Measurements from ENCODE around the gene PLXNB3. TPM values are rescaled to one million over a fixed set of nuclear protein-coding genes. Genes with fewer than 3 reads are reported as not detected.
"Not testable (repeated sequence)": the region's sequence is repeated elsewhere in the genome, so short reads cannot be mapped to it uniquely, and the experiment has no call there.

PLXNB3 gene
- total RNA-seq, result under 1 TPM; 0.48 to 0.63 TPM

DNA sequence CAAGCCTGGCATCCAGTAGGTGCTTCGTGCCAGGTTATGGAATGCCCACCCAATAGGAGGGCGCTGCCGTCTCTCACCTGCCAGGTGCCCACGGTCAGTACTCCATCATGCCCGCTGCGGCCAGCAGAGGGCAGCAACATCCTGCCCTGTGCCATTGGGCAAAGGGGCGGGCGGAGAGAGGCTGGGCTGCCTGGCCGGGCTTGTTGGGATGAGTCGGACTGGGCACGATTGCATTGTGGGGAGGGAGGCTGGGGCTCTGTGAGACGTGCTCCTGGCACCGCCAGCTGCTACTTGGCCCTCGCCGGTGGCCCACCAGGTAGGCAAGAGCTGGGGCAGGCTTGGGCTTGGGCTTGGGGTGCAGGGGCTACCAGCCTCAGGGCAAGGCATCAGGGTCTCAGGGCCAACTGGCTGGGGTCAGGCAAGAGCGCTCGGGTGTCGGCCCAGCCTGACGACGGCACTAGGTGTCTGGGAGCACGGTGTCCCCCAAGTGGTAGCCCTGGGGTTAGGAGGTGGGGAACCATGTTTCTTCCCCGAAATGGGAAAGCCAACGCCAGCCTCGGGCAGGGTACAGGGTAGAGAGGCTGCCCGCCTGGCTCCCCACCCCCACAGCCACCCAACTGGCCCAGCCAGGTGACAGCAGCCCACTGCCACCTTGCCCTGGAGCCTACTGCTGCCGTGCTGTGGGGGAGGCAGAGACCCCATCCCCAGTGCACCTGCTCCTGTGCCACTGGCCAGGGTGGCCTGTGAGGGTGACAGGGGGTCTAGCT is at the start of gene PLXNB3:
TSS of gene PLXNB3 (plus strand) at position 261 of the 767 bp plus-strand sequence. CDS start 1,287 bp downstream, outside the sequence.
- ChIA-PET POLR2A (no interaction called here), CTCF (interaction anchor here (1.0 to 2.3 kb wide), 3 partner anchors 159 to 189 kb away, joined by 4 to 8 read pairs (median 4); no protein-coding TSS in a partner anchor)

GRCh38 chrX:153714256-153714655 is 49.8 kb upstream of the PLXNB3 start:
- ChIA-PET CTCF (no interaction called here), POLR2A (no interaction called here)

DNA sequence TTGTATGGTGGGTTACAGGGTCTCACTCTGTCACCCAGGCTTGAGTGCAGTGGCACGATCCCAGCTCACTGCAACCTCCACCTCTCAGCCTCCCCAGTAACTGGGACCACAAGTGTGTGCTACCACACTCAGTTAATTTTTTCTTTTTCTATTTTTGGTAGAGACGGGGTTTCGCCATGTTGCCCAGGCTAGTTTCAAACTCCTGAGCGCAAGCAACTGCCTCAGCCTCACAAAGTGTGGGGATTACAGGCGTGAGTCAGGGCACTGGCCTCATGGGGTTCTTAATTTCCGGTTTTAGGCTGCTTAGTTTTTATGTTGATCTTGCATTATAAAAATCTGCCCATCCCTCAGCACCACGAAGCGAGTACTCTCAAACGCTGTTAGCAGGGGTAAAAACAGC is 46.6 kb upstream of the PLXNB3 start:
- ChIA-PET CTCF (no interaction called here), POLR2A (no interaction called here)

DNA sequence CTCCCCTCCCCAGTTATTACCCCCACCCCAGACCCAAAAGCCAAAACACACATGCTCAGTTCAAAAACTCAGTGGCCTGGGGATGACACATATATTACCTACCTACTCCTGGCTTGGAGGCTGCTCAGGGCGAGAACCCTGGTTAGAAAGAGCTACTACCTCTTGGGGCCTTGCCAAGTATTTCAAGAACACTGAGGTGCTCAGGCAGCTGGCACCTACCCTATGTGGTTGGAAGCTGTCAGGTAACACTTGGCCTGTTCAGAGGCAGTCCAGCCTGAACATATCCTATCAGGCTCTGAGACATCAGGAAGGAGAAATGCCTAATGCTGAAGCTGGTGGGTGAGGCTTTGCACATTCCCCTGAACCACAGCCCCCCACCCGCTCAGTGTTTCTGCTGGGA is 44.8 kb upstream of the PLXNB3 start:
- ChIA-PET CTCF (interaction anchor here (1.5 kb wide), 1 partner anchor 51 kb away, joined by 4 read pairs; no protein-coding TSS in a partner anchor), POLR2A (no interaction called here)

- POLR2A ChIA-PET, result no interaction called here
- CTCF ChIA-PET, result interaction anchor here (1.5 kb wide), 1 partner anchor 52 kb away, joined by 4 read pairs; no protein-coding TSS in a partner anchor
Observed at GRCh38 chrX:153719701-153720100, 44.3 kb upstream of the PLXNB3 start.

DNA sequence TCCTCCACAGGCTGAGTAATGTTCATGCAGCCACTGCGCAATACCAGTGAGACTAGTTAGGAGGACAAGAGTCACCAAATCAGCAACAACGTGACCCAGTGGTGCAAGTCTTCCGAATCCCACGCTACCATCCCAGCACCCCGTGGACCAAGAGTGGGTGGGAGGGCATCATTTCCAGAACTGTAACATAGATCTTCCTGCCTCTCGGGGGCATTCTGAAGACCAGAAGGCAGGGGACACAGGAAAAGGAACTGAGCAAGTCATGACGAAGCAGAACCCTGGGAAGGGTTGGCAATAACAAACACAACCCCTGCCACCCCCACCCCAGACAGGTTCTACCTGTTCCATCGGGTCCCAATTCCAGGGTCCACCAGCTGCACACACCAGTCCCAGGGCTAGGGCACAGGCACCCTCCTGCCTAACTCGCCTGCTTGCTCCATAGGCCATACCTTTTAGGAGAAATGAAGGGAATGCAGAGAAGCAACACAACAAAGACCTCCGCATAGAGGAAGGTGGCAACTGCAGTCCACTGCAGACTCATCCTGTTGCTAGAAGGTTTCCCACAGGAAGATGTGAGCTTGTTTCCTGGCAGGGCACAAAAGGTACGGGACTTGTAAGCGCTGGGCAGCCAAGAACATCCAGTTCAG is 41.2 kb upstream of the PLXNB3 start:
- CTCF ChIA-PET, result no interaction called here
- POLR2A ChIA-PET, result no interaction called here

- CTCF ChIA-PET, result no interaction called here
- POLR2A ChIA-PET, result interaction anchor here (0.6 kb wide), 1 partner anchor 642 kb away, joined by 3 read pairs; no protein-coding TSS in a partner anchor
Observed at GRCh38 chrX:153723351-153724251, 40.4 kb upstream of the PLXNB3 start.

DNA sequence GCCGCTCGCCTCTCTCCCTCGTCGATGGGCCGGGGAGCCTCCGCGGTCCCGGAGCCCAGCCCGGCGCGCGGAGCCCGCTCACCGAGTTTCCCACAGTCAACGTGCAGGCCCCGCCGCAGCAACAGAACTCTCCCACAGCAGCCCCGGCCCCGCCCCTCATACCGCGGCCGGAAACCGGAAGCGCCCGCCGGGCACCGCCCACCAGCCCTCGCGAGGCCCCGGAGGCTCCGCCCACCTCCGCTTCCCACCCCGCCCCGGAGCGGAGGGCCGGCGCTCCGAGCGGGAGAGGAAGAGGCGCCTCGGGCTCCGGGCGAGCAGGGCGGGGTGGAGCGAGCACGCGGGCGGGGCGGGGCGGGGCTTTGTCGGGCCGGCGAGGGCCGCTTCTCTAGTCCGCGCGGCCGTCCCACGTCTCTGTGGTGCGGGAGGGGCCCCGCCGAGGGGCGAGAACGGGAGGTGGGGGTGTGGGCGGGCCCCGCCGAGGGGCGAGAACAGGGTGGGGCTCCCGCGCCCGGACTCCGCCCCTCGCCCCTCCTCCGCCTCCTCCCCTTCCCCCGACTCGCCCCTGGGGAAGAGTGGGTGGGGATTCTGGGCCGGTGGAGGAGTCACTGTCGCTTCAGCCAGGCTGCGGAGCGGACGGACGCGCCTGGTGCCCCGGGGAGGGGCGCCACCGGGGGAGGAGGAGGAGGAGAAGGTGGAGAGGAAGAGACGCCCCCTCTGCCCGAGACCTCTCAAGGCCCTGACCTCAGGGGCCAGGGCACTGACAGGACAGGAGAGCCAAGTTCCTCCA is 39.6 kb upstream of the PLXNB3 start, which contains the start of the genes ABCD1 and BCAP31:
TSS of gene ABCD1 (plus strand) at position 605 of the 787 bp plus-strand sequence. CDS start 411 bp downstream, outside the sequence.
TSS of gene BCAP31 (minus strand) at position 136 of the 787 bp plus-strand sequence. CDS start 1,143 bp downstream, outside the sequence.
- POLR2A ChIA-PET, result interaction anchor here (0.6 kb wide), 1 partner anchor 641 kb away, joined by 3 read pairs; no protein-coding TSS in a partner anchor
- CTCF ChIA-PET, result no interaction called here

DNA sequence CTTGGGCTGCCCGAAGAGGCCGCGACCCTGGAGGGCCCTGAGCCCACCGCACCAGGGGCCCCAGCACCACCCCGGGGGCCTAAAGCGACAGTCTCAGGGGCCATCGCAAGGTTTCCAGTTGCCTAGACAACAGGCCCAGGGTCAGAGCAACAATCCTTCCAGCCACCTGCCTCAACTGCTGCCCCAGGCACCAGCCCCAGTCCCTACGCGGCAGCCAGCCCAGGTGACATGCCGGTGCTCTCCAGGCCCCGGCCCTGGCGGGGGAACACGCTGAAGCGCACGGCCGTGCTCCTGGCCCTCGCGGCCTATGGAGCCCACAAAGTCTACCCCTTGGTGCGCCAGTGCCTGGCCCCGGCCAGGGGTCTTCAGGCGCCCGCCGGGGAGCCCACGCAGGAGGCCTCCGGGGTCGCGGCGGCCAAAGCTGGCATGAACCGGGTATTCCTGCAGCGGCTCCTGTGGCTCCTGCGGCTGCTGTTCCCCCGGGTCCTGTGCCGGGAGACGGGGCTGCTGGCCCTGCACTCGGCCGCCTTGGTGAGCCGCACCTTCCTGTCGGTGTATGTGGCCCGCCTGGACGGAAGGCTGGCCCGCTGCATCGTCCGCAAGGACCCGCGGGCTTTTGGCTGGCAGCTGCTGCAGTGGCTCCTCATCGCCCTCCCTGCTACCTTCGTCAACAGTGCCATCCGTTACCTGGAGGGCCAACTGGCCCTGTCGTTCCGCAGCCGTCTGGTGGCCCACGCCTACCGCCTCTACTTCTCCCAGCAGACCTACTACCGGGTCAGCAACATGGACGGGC is 38.8 kb upstream of the PLXNB3 start:
- ChIA-PET POLR2A (interaction anchor here (0.6 kb wide), 1 partner anchor 175 kb away, joined by 3 read pairs; no protein-coding TSS in a partner anchor), CTCF (no interaction called here)

DNA sequence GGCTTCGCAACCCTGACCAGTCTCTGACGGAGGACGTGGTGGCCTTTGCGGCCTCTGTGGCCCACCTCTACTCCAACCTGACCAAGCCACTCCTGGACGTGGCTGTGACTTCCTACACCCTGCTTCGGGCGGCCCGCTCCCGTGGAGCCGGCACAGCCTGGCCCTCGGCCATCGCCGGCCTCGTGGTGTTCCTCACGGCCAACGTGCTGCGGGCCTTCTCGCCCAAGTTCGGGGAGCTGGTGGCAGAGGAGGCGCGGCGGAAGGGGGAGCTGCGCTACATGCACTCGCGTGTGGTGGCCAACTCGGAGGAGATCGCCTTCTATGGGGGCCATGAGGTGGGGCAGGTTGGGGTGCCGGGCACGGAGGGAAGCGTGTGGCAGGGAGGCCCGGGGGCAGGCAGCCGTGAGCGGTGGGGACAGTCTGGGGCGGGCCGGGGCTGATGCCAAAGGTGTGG is 38.2 kb upstream of the PLXNB3 start:
- CTCF ChIA-PET, result no interaction called here
- POLR2A ChIA-PET, result interaction anchor here (0.6 kb wide), 1 partner anchor 175 kb away, joined by 3 read pairs; no protein-coding TSS in a partner anchor

DNA sequence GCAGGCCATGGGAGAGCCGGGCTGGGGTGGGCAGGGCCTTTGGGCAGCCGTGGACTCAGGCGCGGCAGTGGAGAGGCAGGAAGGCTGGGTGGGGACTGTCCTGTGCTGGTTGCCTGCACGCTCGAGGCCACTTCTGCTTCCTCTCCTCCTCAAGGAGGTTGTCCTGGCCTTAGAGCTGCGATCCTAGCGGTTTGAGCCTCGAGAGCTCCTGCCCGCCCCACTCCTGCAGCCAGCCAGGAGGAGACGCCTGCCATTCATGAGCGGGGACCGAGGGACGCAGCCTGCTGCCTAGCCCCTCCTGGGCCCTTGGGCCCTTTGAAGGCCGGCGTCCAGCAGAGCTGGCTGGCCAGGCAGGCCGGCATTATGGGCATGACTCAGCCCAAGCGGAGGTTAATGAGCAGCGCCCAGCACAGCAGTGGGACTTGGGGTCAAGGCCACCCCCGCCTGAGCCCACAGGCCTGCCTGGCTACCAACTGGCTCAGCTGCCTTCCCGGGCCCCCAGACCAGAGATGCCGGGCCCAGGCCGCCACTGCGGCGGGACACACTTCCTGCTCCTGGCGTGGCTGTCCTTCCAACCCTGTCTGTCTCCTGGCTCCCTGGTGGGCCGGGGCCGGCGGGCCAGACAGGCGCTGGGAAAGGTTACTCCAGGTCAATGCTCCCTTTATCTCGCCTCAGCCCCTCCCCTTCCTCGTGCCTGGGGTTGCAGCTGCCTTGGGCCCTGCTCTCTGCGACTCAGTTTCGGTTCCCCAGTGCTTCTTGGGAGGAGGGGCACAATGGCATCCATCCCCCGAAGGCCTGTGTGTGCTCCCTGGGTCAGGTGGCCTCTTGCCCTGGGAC is 37.5 kb upstream of the PLXNB3 start:
- ChIA-PET CTCF (no interaction called here), POLR2A (no interaction called here)

GRCh38 chrX:153727123-153727931 is 36.7 kb upstream of the PLXNB3 start:
- ChIA-PET POLR2A (no interaction called here), CTCF (no interaction called here)

GRCh38 chrX:153728095-153728494 is 36.0 kb upstream of the PLXNB3 start:
- CTCF ChIA-PET, result no interaction called here
- POLR2A ChIA-PET, result no interaction called here

- POLR2A ChIA-PET, result no interaction called here
- CTCF ChIA-PET, result no interaction called here
Observed at GRCh38 chrX:153728951-153729631, 35.0 kb upstream of the PLXNB3 start.

GRCh38 chrX:153730115-153730514 is 33.9 kb upstream of the PLXNB3 start:
- CTCF ChIA-PET, result not testable (repeated sequence)

More at GRCh38 chrX:153730115-153730514, 33.9 kb upstream of the PLXNB3 start:
- POLR2A ChIA-PET, result not testable (repeated sequence)
